Hepatocyte (in vitro differentiated cells): ENCODE data around the gene STRN4. TPM values are rescaled to one million over a fixed set of nuclear protein-coding genes. Genes with fewer than 3 reads are reported as not detected.

ENCODE experiments used
- DNase-seq: peaks from one replicate; pipeline ENCODE4 v3.0.0-alpha.2; 2016; ENCODE audit warnings: low spot score
- H2AFZ ChIP-seq: fragments of 200-600 bp; sonication (generic); 2 replicates; pipeline ENCODE4 v1.6.0; 2016; ENCODE audit warnings: antibody characterized with exemption, mild to moderate bottlenecking
- H3K27ac ChIP-seq: fragments of 200-600 bp; sonication (generic); 2 replicates; pipeline ENCODE4 v1.5.1; 2016; ENCODE audit warnings: mild to moderate bottlenecking
- H3K27me3 ChIP-seq: fragments of 200-600 bp; sonication (generic); 2 replicates; pipeline ENCODE4 v1.6.1; 2016
- H3K36me3 ChIP-seq: fragments of 200-600 bp; sonication (generic); replicated peaks from 2 replicates; pipeline ENCODE4 v1.5.1; 2016; ENCODE audit warnings: low read depth; ENCODE audit not compliant: insufficient read depth
- H3K4me1 ChIP-seq: fragments of 200-600 bp; sonication (generic); 2 replicates; pipeline ENCODE4 v1.5.1; 2016; ENCODE audit warnings: mild to moderate bottlenecking, moderate library complexity; ENCODE audit not compliant: insufficient read depth
- H3K4me2 ChIP-seq: fragments of 200-600 bp; sonication (generic); 2 replicates; pipeline ENCODE4 v1.6.0; 2016
- H3K4me3 ChIP-seq: fragments of 200-600 bp; sonication (generic); 2 replicates; pipeline ENCODE4 v1.5.1; 2016; ENCODE audit warnings: mild to moderate bottlenecking
- H3K79me2 ChIP-seq: fragments of 200-600 bp; sonication (generic); 2 replicates; pipeline ENCODE4 v1.6.0; 2017; ENCODE audit warnings: mild to moderate bottlenecking
- H3K9me2 ChIP-seq: fragments of 200-600 bp; sonication (generic); replicated peaks from 2 replicates; pipeline ENCODE4 v1.6.0; 2017; ENCODE audit warnings: mild to moderate bottlenecking; ENCODE audit not compliant: insufficient read depth
- H3K9me3 ChIP-seq: fragments of 200-600 bp; sonication (generic); 2 replicates; pipeline ENCODE4 v1.5.1; 2016; ENCODE audit warnings: low read depth, mild to moderate bottlenecking
- H4K20me1 ChIP-seq: fragments of 200-600 bp; sonication (generic); 2 replicates; pipeline ENCODE4 v1.6.0; 2016; ENCODE audit warnings: mild to moderate bottlenecking; ENCODE audit not compliant: insufficient read depth, poor library complexity, severe bottlenecking
- EZH2 ChIP-seq: fragments of 200-600 bp; sonication (generic); IDR thresholded peaks from 2 replicates; pipeline ENCODE4 v1.6.1; 2016; ENCODE audit warnings: antibody characterized with exemption, mild to moderate bottlenecking, borderline replicate concordance
- EZH2phosphoT487 ChIP-seq: fragments of 200-600 bp; sonication (generic); IDR thresholded peaks from one replicate; pipeline ENCODE4 v1.6.1; 2018; ENCODE audit warnings: antibody characterized with exemption, mild to moderate bottlenecking, low read depth, moderate library complexity; ENCODE audit not compliant: unreplicated experiment, severe bottlenecking
- WGBS: methylation state at CpG from one replicate; pipeline ENCODE4 v1.1.6; 2016; ENCODE audit warnings: low lambda C conversion rate; ENCODE audit errors: missing lambda C conversion rate; 5-methylcytosine and 5-hydroxymethylcytosine counted together
- polyA plus RNA-seq: library from polyadenylated mRNA; unstranded; fragments of >200 nt; fragmentation: Nextera tagmentation; extraction: Ambion mirVana; gene quantifications from 2 replicates; pipeline ENCODE4 v1.2.1, GENCODE V29; 2016
- total RNA-seq: library from RNA; depleted of rRNA; stranded (reverse); fragments of >200 nt; gene quantifications from 2 replicates; pipeline ENCODE4 v1.2.3, GENCODE V29; 2014
- TF ChIP-seq, protein P1 (sequence below): fragments of 200-600 bp; sonication (generic); IDR thresholded peaks from 2 replicates; pipeline ENCODE4 v1.5.1; 2016; ENCODE audit warnings: antibody characterized with exemption, mild to moderate bottlenecking; ENCODE audit not compliant: poor library complexity

STRN4 gene
- total and polyA plus RNA-seq, 2 experiments from 2014 or later: 63.7 to 64.1 TPM

DNA sequence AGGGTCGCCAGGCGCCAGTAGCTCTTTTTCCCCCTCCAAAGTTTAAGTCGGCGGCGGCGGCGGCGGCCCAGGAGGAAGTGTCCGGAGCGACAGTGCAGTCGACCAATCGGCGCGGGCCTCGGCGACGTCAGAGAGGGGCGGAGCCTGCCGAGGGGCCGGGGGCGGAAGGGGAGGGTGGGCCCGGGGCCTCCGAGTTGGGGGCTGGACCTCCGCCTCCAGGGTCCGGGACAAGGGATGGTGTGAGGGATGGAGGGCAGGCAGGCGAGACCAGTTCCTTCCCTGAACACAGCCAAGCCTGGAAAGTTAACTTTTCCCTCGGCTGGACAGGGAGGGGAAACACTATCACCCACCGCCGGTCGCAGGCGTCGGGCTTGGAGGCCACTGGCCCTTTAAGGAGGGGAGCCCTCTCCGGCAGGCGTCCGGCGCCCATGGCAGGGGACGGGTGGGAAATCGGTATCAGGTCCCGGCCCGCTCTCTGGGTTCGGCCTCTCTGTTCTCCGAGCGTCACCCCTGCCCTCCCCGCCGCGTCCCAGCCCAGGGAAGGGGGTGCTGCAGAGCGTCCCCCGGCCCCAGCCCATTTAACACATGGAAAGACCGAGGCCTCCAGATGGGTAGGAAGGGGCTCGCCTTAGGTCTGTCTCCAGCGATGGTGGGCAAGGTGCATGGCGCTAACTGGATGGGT is 29.1 kb downstream of the STRN4 start, which contains the start of gene PRKD2:
Gene PRKD2, minus strand, starts transcription at position 81 of the 682 bp plus-strand sequence. CDS start 744 bp downstream, outside the sequence.
- Histone ChIP-seq H3K9me2 (no peaks in the 10 kb centered on the region), H3K4me3 (peak within 1 kb of the TSS; percentile 94), H3K27ac (peak within 1 kb of the TSS; percentile 95), H3K36me3 (no peaks in the 10 kb centered on the region), H3K4me1 (peaks cover 11% of the 10 kb centered on the region), H3K27me3 (no peaks in the 10 kb centered on the region), H3K79me2 (peaks cover 40% of the 10 kb centered on the region), H2AFZ (peak within 1 kb of the TSS; percentile 89), H3K4me2 (peak within 1 kb of the TSS; percentile 90), H4K20me1 (no peaks in the 10 kb centered on the region), H3K9me3 (no peaks in the 10 kb centered on the region)
- DNase-seq: peak; percentile 93
- WGBS: 4% methylated on average over 44 of the region's 52 CpGs
- TF ChIP-seq, protein P1, sequence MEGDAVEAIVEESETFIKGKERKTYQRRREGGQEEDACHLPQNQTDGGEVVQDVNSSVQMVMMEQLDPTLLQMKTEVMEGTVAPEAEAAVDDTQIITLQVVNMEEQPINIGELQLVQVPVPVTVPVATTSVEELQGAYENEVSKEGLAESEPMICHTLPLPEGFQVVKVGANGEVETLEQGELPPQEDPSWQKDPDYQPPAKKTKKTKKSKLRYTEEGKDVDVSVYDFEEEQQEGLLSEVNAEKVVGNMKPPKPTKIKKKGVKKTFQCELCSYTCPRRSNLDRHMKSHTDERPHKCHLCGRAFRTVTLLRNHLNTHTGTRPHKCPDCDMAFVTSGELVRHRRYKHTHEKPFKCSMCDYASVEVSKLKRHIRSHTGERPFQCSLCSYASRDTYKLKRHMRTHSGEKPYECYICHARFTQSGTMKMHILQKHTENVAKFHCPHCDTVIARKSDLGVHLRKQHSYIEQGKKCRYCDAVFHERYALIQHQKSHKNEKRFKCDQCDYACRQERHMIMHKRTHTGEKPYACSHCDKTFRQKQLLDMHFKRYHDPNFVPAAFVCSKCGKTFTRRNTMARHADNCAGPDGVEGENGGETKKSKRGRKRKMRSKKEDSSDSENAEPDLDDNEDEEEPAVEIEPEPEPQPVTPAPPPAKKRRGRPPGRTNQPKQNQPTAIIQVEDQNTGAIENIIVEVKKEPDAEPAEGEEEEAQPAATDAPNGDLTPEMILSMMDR: no peak
- TF ChIP-seq EZH2 (no peak), EZH2phosphoT487 (no peak)

DNA sequence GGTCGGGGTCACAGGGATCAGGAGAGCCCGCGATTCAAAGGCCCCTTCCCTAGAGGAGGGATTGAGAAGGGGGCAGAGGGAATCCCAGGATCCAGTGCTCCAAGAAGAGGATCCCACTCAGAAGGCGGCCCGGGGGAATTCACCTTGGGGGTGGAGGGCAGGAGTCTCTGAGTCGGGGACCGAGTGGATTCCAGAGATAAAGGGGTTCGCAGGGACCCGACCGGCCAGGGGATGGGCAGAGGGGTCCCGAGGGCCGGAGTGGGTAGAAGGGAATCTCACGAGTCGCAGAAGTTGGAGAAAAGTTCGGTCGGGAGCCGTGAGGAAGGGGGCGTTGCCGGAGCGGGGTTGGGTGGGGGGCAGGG is 29.6 kb downstream of the STRN4 start:
- WGBS: 1% methylated on average over 18 of the region's 20 CpGs
- DNase-seq: no peak

DNA sequence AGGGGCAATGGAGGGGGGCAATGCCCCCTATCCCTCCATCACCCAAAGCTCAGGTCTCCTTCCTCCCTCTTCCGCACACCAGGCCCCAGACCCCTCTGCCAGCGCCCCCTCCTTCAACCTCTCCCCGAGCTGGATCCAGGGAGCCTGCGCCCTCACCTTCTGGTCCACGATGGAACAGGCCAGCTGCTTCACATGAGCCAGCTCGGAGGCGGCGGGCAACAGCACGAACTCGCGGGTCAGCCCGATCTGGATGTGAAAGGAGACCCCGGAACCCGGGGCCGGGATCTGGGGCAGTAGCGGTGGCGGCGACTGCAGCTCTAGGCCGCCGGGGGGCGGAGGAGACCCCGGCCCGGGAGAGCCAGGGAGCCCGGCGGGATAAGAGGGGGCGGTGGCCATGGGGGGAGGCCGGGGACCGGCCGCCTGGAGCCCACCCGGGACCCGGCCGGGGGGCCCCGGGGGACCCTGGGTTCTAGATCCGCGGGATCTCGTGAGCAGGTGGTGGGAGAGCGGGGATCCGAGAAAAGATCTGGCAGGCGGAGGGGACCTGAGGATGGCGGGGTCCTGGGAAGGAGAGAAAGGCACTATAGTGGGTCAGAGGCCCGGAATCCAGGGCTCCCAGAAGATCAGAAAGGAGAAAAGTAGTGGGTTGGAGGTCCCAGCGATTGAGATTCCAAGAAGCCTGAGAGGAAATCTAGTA is 30.1 kb downstream of the STRN4 start:
- Histone ChIP-seq H4K20me1 (no peaks in the 10 kb centered on the region), H3K9me2 (no peaks in the 10 kb centered on the region), H3K9me3 (no peaks in the 10 kb centered on the region), H2AFZ (peak overlapping the region; percentile 81), H3K4me3 (peak overlapping the region; percentile 94), H3K27me3 (no peaks in the 10 kb centered on the region), H3K36me3 (no peaks in the 10 kb centered on the region), H3K4me2 (peak overlapping the region; percentile 90), H3K27ac (peak overlapping the region; percentile 95), H3K4me1 (peaks cover 11% of the 10 kb centered on the region), H3K79me2 (peaks cover 40% of the 10 kb centered on the region)
- TF ChIP-seq, protein P1: peak; percentile 28
- no peak for TF ChIP-seq EZH2
- DNase-seq: peak; percentile 57
- WGBS: 2% methylated on average over 15 of the region's 42 CpGs

More for the DNA sequence above, 29.6 kb downstream of the STRN4 start:
- TF ChIP-seq EZH2 (no peak), EZH2phosphoT487 (no peak)
- TF ChIP-seq, protein P1: no peak
- H3K27ac ChIP-seq: peak overlapping the region; percentile 95
- no peaks in the 10 kb centered on the region for H3K36me3 ChIP-seq
- H3K4me3 ChIP-seq: peak overlapping the region; percentile 94
- H3K9me3 ChIP-seq: no peaks in the 10 kb centered on the region
- H3K9me2 ChIP-seq: no peaks in the 10 kb centered on the region
- H3K79me2 ChIP-seq: peaks cover 40% of the 10 kb centered on the region
- H3K4me1 ChIP-seq: peaks cover 11% of the 10 kb centered on the region
- no peaks in the 10 kb centered on the region for H4K20me1 ChIP-seq
- H3K4me2 ChIP-seq: peak overlapping the region; percentile 90
- peak overlapping the region; percentile 81 for H2AFZ ChIP-seq
- H3K27me3 ChIP-seq: no peaks in the 10 kb centered on the region
